H1 (cell line): ENCODE data around the gene LOXL1. TPM values are rescaled to one million over a fixed set of nuclear protein-coding genes. Genes with fewer than 3 reads are reported as not detected.

Experiments
- CTCF ChIA-PET: fragments of 300-600 bp; sonication (Branson Sonifier 250); formaldehyde crosslinking; loops from one replicate; lab custom pipeline; 2021; ENCODE audit not compliant: partially characterized antibody; lab: Charles Lee
- POLR2A ChIA-PET: fragments of 300-600 bp; sonication (Branson Sonifier 250); formaldehyde crosslinking; loops from one replicate; lab custom pipeline; 2021; ENCODE audit warnings: inconsistent platforms; ENCODE audit not compliant: partially characterized antibody; lab: Charles Lee
- DNase-seq, 2 experiments: peaks; one replicate each; pipeline versions ENCODE4 v3.0.0 to v3.0.0-alpha.2; 2010 to 2022; ENCODE audit warnings: low spot score in 2 of 2, low read depth in 1 of 2, mixed read lengths in 1 of 2
- FAIRE-seq: peaks from 2 replicates; lab custom pipeline; 2011; peaks lifted over from hg19 to GRCh38; lab: Jason Lieb, UNC
- H2AFZ ChIP-seq: 2 replicates; pipeline ENCODE4 v1.8.1; 2012; ENCODE audit warnings: low read length, inconsistent platforms
- H2AK5ac ChIP-seq: 2 replicates; pipeline ENCODE4 v1.6.1; 2013; ENCODE audit warnings: low read depth, low read length
- H2BK120ac ChIP-seq: replicated peaks from 2 replicates; pipeline ENCODE3; 2013; ENCODE audit warnings: low read depth, low read length, inconsistent platforms
- H2BK12ac ChIP-seq: 2 replicates; pipeline ENCODE4 v1.6.1; 2013; ENCODE audit warnings: low read depth, low read length
- H2BK15ac ChIP-seq: 2 replicates; pipeline ENCODE4 v1.6.1; 2013; ENCODE audit warnings: low read length
- H2BK20ac ChIP-seq: 2 replicates; pipeline ENCODE4 v1.6.1; 2013; ENCODE audit warnings: low read length
- H2BK5ac ChIP-seq: 2 replicates; pipeline ENCODE4 v1.6.1; 2013; ENCODE audit warnings: low read depth, low read length
- H3K14ac ChIP-seq: 2 replicates; pipeline ENCODE4 v1.6.1; 2013; ENCODE audit warnings: inconsistent platforms; ENCODE audit not compliant: insufficient read length
- H3K18ac ChIP-seq: 2 replicates; pipeline ENCODE4 v1.6.1; 2013; ENCODE audit warnings: low read length; ENCODE audit errors: extremely low read depth
- H3K23ac ChIP-seq: 2 replicates; pipeline ENCODE4 v1.6.1; 2013; ENCODE audit warnings: inconsistent platforms; ENCODE audit not compliant: insufficient read length
- H3K23me2 ChIP-seq: 2 replicates; pipeline ENCODE4 v1.6.1; 2013; ENCODE audit warnings: low read depth, low read length
- H3K27ac ChIP-seq: 2 replicates; pipeline ENCODE4 v1.6.1; 2011; ENCODE audit warnings: low read depth, low read length, inconsistent platforms
- H3K27me3 ChIP-seq, 4 experiments: replicated peaks in 1 of 4; 1 replicate in 1 of 4; 2 replicates in 3 of 4; pipeline versions ENCODE4 v1.6.1 to v1.8.1; 2011 to 2013; ENCODE audit warnings: low read length in 3 of 4, mild to moderate bottlenecking in 3 of 4, inconsistent platforms in 2 of 4, mixed read lengths in 2 of 4, moderate library complexity in 1 of 4; ENCODE audit not compliant: control insufficient read depth in 3 of 4, insufficient read depth in 3 of 4; ENCODE audit errors: extremely low read depth in 1 of 4
- H3K36me3 ChIP-seq, 4 experiments: 2 replicates each; pipeline versions ENCODE4 v1.6.1 to v1.8.1; 2011 to 2013; ENCODE audit warnings: mild to moderate bottlenecking in 4 of 4, low read length in 3 of 4, moderate library complexity in 2 of 4, control low read depth in 1 of 4, inconsistent platforms in 1 of 4; ENCODE audit not compliant: insufficient read depth in 4 of 4, control insufficient read depth in 2 of 4
- H3K4ac ChIP-seq: replicated peaks from 2 replicates; pipeline ENCODE3; 2013; ENCODE audit warnings: low read length, low read depth, mixed read lengths, inconsistent platforms; ENCODE audit not compliant: insufficient read length
- H3K4me1 ChIP-seq, 4 experiments: replicated peaks in 1 of 4; 1 replicate in 1 of 4; 2 replicates in 3 of 4; pipeline versions ENCODE4 v1.6.1 to v1.8.1; 2011 to 2013; ENCODE audit warnings: low read length in 3 of 4, inconsistent platforms in 2 of 4, mixed read lengths in 1 of 4; ENCODE audit not compliant: insufficient read depth in 4 of 4, control insufficient read depth in 3 of 4
- H3K4me2 ChIP-seq, 2 experiments: 2 replicates each; pipeline versions ENCODE4 v1.6.1 to v1.8.1; 2011 to 2013; ENCODE audit warnings: low read depth in 2 of 2, low read length in 2 of 2, control low read depth in 1 of 2, inconsistent platforms in 1 of 2, mild to moderate bottlenecking in 1 of 2; ENCODE audit not compliant: insufficient read depth in 1 of 2
- H3K4me3 ChIP-seq, 4 experiments: fragments of 200-600, 300-600 bp in 1 of 4; sonication (generic), shearing (Covaris generic), sonication (Bioruptor Twin) in 1 of 4; 2 replicates each; pipeline versions ENCODE4 v1.5.1 to v1.8.1; 2011 to 2016; ENCODE audit warnings: low read length in 4 of 4, low read depth in 3 of 4, control low read depth in 2 of 4, inconsistent platforms in 2 of 4, mild to moderate bottlenecking in 2 of 4, mixed read lengths in 1 of 4, moderate library complexity in 1 of 4; ENCODE audit not compliant: insufficient read depth in 2 of 4; ENCODE audit errors: extremely low read depth in 1 of 4
- H3K56ac ChIP-seq: replicated peaks from 2 replicates; pipeline ENCODE3; 2013; ENCODE audit warnings: low read depth, mild to moderate bottlenecking, mixed read lengths, low read length, inconsistent platforms; ENCODE audit not compliant: insufficient read length
- H3K79me1 ChIP-seq: 2 replicates; pipeline ENCODE4 v1.6.1; 2013; ENCODE audit warnings: low read depth, low read length, control low read depth
- H3K79me2 ChIP-seq, 2 experiments: 2 replicates each; pipeline versions ENCODE4 v1.6.1 to v1.8.1; 2012 to 2013; ENCODE audit warnings: low read length in 2 of 2, mild to moderate bottlenecking in 2 of 2, inconsistent platforms in 1 of 2; ENCODE audit not compliant: insufficient read depth in 2 of 2, control insufficient read depth in 1 of 2
- H3K9ac ChIP-seq, 4 experiments: replicated peaks in 1 of 4; 1 replicate in 1 of 4; 2 replicates in 3 of 4; pipeline versions ENCODE4 v1.6.1 to v1.8.1; 2011 to 2013; ENCODE audit warnings: low read depth in 3 of 4, low read length in 3 of 4, control low read depth in 2 of 4, mild to moderate bottlenecking in 2 of 4, moderate library complexity in 2 of 4, inconsistent platforms in 1 of 4; ENCODE audit errors: extremely low read depth in 1 of 4
- H3K9me3 ChIP-seq, 2 experiments: 2 replicates each; pipeline versions ENCODE4 v1.6.1 to v1.8.1; 2012 to 2013; ENCODE audit warnings: mild to moderate bottlenecking in 2 of 2, moderate library complexity in 2 of 2, control low read depth in 1 of 2, inconsistent platforms in 1 of 2, low read depth in 1 of 2, low read length in 1 of 2, mixed read lengths in 1 of 2; ENCODE audit not compliant: insufficient read depth in 2 of 2
- H4K20me1 ChIP-seq, 2 experiments: replicated peaks in 1 of 2; 2 replicates each; pipeline versions ENCODE3 to v1.8.1; 2011 to 2013; ENCODE audit warnings: inconsistent platforms in 2 of 2, low read length in 2 of 2, mild to moderate bottlenecking in 1 of 2; ENCODE audit not compliant: insufficient read depth in 2 of 2, control insufficient read depth in 1 of 2
- H4K5ac ChIP-seq: 2 replicates; pipeline ENCODE4 v1.6.1; 2013; ENCODE audit warnings: low read length, low read depth, mixed read lengths, inconsistent platforms; ENCODE audit not compliant: insufficient read length
- H4K8ac ChIP-seq: 2 replicates; pipeline ENCODE4 v1.8.0; 2013; ENCODE audit warnings: mild to moderate bottlenecking, moderate library complexity, low read length, inconsistent platforms; ENCODE audit not compliant: insufficient read depth; ENCODE audit errors: extremely low read depth
- H4K91ac ChIP-seq: replicated peaks from 2 replicates; pipeline ENCODE3; 2013; ENCODE audit warnings: low read length, mixed read lengths, inconsistent platforms; ENCODE audit not compliant: insufficient read length
- ATF3 ChIP-seq: IDR thresholded peaks from 2 replicates; pipeline ENCODE4 v1.6.1; 2011; ENCODE audit warnings: low read depth, mild to moderate bottlenecking, low read length; ENCODE audit not compliant: insufficient read depth
- CEBPB ChIP-seq: IDR thresholded peaks from 2 replicates; pipeline ENCODE4 v1.6.1; 2012; ENCODE audit warnings: low read depth, low read length
- EP300 ChIP-seq, 2 experiments: IDR thresholded peaks; 1 replicate in 1 of 2; 2 replicates in 1 of 2; pipeline ENCODE4 v1.6.1; 2011 to 2012; ENCODE audit warnings: low read depth in 2 of 2, low read length in 2 of 2, mild to moderate bottlenecking in 2 of 2, borderline replicate concordance in 1 of 2, inconsistent platforms in 1 of 2, moderate library complexity in 1 of 2
- GTF2F1 ChIP-seq: IDR thresholded peaks from 2 replicates; pipeline ENCODE4 v1.6.1; 2012; ENCODE audit warnings: low read depth, low read length, improper control_type of control experiment, borderline replicate concordance
- KDM5A ChIP-seq: fragments of 200-600 bp; IDR thresholded peaks from 2 replicates; pipeline ENCODE4 v1.7.1; 2012; ENCODE audit warnings: mild to moderate bottlenecking, low read length, inconsistent platforms, mixed read lengths
- RNF2 ChIP-seq: fragments of 200-900, 300-1000 bp; sonication (generic); IDR thresholded peaks from 2 replicates; pipeline ENCODE4 v1.7.1; 2016; ENCODE audit warnings: borderline replicate concordance, low read depth, mild to moderate bottlenecking, antibody characterized with exemption, low read length; ENCODE audit not compliant: poor library complexity, severe bottlenecking; ENCODE audit errors: missing control alignments
- SIN3A ChIP-seq, 2 experiments: IDR thresholded peaks in 1 of 2; conservative IDR thresholded peaks in 1 of 2; 2 replicates each; pipeline ENCODE4 v1.6.1; 2011 to 2012; ENCODE audit warnings: low read length in 2 of 2, improper control_type of control experiment in 1 of 2, low read depth in 1 of 2, mild to moderate bottlenecking in 1 of 2
- TEAD4 ChIP-seq: IDR thresholded peaks from 2 replicates; pipeline ENCODE4 v1.6.1; 2012; ENCODE audit warnings: low read depth, low read length, inconsistent platforms, mixed read lengths
- YY1 ChIP-seq: IDR thresholded peaks from 2 replicates; pipeline ENCODE4 v1.6.1; 2011; ENCODE audit warnings: low read depth, mild to moderate bottlenecking, low read length
- WGBS, 2 experiments: shearing (Covaris generic) in 1 of 2; methylation state at CpG; one replicate each; pipeline versions ENCODE4 v1.1.6 to v1.1.7; 2013 to 2015; ENCODE audit warnings: low lambda C conversion rate in 2 of 2, mixed read lengths in 2 of 2, inconsistent platforms in 1 of 2, low coverage in 1 of 2, missing lambda C conversion rate in 1 of 2; ENCODE audit not compliant: insufficient replicate concordance in 2 of 2, insufficient coverage in 1 of 2, insufficient read length in 1 of 2; ENCODE audit errors: extremely low coverage in 1 of 2, missing lambda C conversion rate in 1 of 2; 5-methylcytosine and 5-hydroxymethylcytosine counted together
- polyA plus RNA-seq, 7 experiments: library from polyadenylated mRNA; depleted of rRNA in 3 of 7; stranded (reverse) in 5 of 7; unstranded in 2 of 7; fragments of >200 nt in 5 of 7; fragments of 200-250 nt in 2 of 7; gene quantifications; 1 replicate in 5 of 7; 2 replicates in 1 of 7; 4 replicates in 1 of 7; pipeline versions ENCODE4 v1.2.1 to v1.2.3, GENCODE V29; 2011 to 2013; ENCODE audit warnings: missing spikeins in 2 of 7, mixed read lengths in 2 of 7
- total RNA-seq: library from RNA; stranded (reverse); fragmentation: NEBNext Ultra II Directional; extraction: Animal tissue kit (Norgen Biotek cat#: 25700); gene quantifications from 2 replicates; pipeline ENCODE4 v1.2.1, GENCODE V29; 2021

LOXL1 gene
- total and polyA plus RNA-seq, 2 of the 8 experiments (the other 6 are each of a cell fraction or from before 2014, with no cell fraction given): 8.1 to 14.4 TPM

DNA sequence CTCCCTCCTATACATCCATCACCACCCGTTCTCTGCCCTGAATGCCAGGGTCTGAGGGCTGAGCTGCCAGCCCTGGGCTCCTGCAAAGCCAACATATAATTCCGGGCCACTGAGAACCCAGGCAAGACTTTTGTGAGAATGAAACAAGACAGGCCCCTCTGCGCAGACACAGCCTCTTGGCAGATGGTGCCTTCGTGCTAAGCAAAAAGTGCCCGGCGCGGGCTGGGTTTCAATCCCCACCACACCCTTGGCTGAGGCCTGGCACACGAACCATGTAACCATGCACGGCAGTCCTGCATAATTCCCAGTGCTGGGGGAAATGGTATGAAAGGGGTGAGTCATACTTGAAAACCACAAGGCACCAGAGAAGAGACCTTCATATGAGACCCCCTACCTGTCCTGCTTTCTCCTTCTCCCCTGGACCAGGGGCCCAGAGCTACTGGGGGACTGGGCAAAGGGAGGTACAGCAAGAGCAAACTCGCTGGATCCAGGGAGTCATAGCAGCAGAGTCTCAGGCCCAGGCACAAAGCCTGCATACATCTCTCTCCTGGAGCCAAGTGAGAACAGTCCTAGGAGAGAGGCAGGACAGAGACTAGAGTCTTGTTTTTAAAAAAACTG, 26.1 kb upstream of the LOXL1 start:
- no peak overlapping the region for H3K23ac ChIP-seq
- no peak for TF ChIP-seq ATF3
- TF ChIP-seq GTF2F1: no peak
- TF ChIP-seq RNF2: no peak
- TF ChIP-seq SIN3A (conservative IDR thresholded peaks at IDR 0.05 in 1 of 2, IDR thresholded peaks at IDR 0.05 in 1 of 2; ENCODE audit: low read depth in 1 of 2, low read length in 2 of 2): no peak
- no peak for TF ChIP-seq YY1
- TF ChIP-seq CEBPB: no peak
- no peak for TF ChIP-seq EP300 (IDR thresholded peaks at IDR 0.05; ENCODE audit: borderline replicate concordance in 1 of 2, low read depth in 2 of 2, low read length in 2 of 2)
- no peak for TF ChIP-seq TEAD4
- no peak for TF ChIP-seq KDM5A
- no peak overlapping the region for H2AK5ac ChIP-seq
- H3K4ac ChIP-seq: no peak overlapping the region
- H3K4me1 ChIP-seq: peaks cover 0 to 3% (median 1%) of the 10 kb centered on the region in 4 experiments; a peak in 3 of 7 replicates
- H3K9me3 ChIP-seq: no peaks in the 10 kb centered on the region
- H3K27ac ChIP-seq: no peak overlapping the region
- H4K5ac ChIP-seq: no peak overlapping the region
- no peak overlapping the region for H2BK20ac ChIP-seq
- H4K20me1 ChIP-seq: no peaks in the 10 kb centered on the region
- H3K56ac ChIP-seq: no peak overlapping the region
- H3K4me2 ChIP-seq: no peak overlapping the region
- no peak overlapping the region for H2BK5ac ChIP-seq
- no peak overlapping the region for H2BK12ac ChIP-seq
- no peak overlapping the region for H4K91ac ChIP-seq
- no peak overlapping the region for H2AFZ ChIP-seq
- FAIRE-seq: no peak
- no peaks in the 10 kb centered on the region for H3K27me3 ChIP-seq
- no peak overlapping the region for H4K8ac ChIP-seq
- 92% methylated on average over 10 of the region's 10 CpGs; no CpG with 5 or more reads in 1 of the 2 experiments for WGBS, 2 experiments
- H3K9ac ChIP-seq: no peak overlapping the region
- no peaks in the 10 kb centered on the region; the same call in 1 of the 2 replicates for H3K79me1 ChIP-seq
- H2BK15ac ChIP-seq: no peak overlapping the region
- H3K23me2 ChIP-seq: no peaks in the 10 kb centered on the region; the same call in 1 of the 2 replicates
- POLR2A ChIA-PET: interaction anchor here (1.4 kb wide), 1 partner anchor 17 kb away, joined by 3 read pairs; no protein-coding TSS in a partner anchor
- no peak overlapping the region for H3K4me3 ChIP-seq
- H3K79me2 ChIP-seq: no peaks in the 10 kb centered on the region
- no peak overlapping the region for H3K18ac ChIP-seq
- H3K14ac ChIP-seq: no peak overlapping the region
- H3K36me3 ChIP-seq: no peaks in the 10 kb centered on the region
- CTCF ChIA-PET: interaction anchor here (0.7 to 9.8 kb wide), 15 partner anchors 8 to 264 kb away, joined by 3 to 167 read pairs (median 3); partner anchors contain the start of gene TBC1D21
- DNase-seq: no peak
- no peak overlapping the region for H2BK120ac ChIP-seq
